Endodermal cell (in vitro differentiated cells): ENCODE results near the gene FLAD1. TPM values are rescaled to one million over a fixed set of nuclear protein-coding genes. Genes with fewer than 3 reads are reported as not detected.

Experiments used
- DNase-seq: peaks from one replicate; pipeline ENCODE4 v3.0.0-alpha.2; 2017
- H3K27ac ChIP-seq: 2 replicates; pipeline ENCODE4 v1.5.1; 2013; ENCODE audit warnings: mild to moderate bottlenecking, low read depth, low read length, moderate library complexity
- H3K27me3 ChIP-seq: 2 replicates; pipeline ENCODE4 v1.6.1; 2013; ENCODE audit warnings: mild to moderate bottlenecking, low read length, moderate library complexity; ENCODE audit not compliant: insufficient read depth, control insufficient read depth, poor library complexity, severe bottlenecking
- H3K36me3 ChIP-seq: 2 replicates; pipeline ENCODE4 v1.7.0; 2013; ENCODE audit warnings: mild to moderate bottlenecking, low read length, moderate library complexity; ENCODE audit not compliant: control insufficient read depth, insufficient read depth
- H3K4me1 ChIP-seq: one replicate; pipeline ENCODE4 v1.7.0; 2013; ENCODE audit warnings: low read length; ENCODE audit not compliant: control insufficient read depth, insufficient read depth
- H3K4me3 ChIP-seq: 2 replicates; pipeline ENCODE4 v1.5.1; 2013; ENCODE audit warnings: mild to moderate bottlenecking, low read length, moderate library complexity
- H3K9ac ChIP-seq: 2 replicates; pipeline ENCODE4 v1.6.1; 2013; ENCODE audit warnings: mild to moderate bottlenecking, low read length, moderate library complexity; ENCODE audit not compliant: poor library complexity, severe bottlenecking; ENCODE audit errors: extremely low read depth
- H3K9me3 ChIP-seq: 2 replicates; pipeline ENCODE4 v1.6.1; 2013; ENCODE audit warnings: mild to moderate bottlenecking, low read length, moderate library complexity; ENCODE audit not compliant: control insufficient read depth
- H3K27ac Mint-ChIP-seq: 2 replicates; pipeline ENCODE4 v1.8.0; 2020; ENCODE audit warnings: mixed read lengths
- H3K27me3 Mint-ChIP-seq: 2 replicates; pipeline ENCODE4 v1.8.0; 2021; ENCODE audit warnings: mild to moderate bottlenecking, mixed read lengths; ENCODE audit not compliant: insufficient read depth
- H3K36me3 Mint-ChIP-seq: 2 replicates; pipeline ENCODE4 v1.8.0; 2020; ENCODE audit warnings: low read depth, mixed read lengths
- H3K4me1 Mint-ChIP-seq: 2 replicates; pipeline ENCODE4 v1.8.0; 2020; ENCODE audit warnings: mixed read lengths
- H3K4me3 Mint-ChIP-seq: 2 replicates; pipeline ENCODE4 v1.8.0; 2020; ENCODE audit warnings: mild to moderate bottlenecking, moderate library complexity, mixed read lengths
- H3K9me3 Mint-ChIP-seq: 2 replicates; pipeline ENCODE4 v1.8.0; 2020; ENCODE audit warnings: mild to moderate bottlenecking, mixed read lengths
- WGBS, 2 experiments: methylation state at CpG; one replicate each; pipeline versions ENCODE4 v1.1.5 to v1.1.7; 2013; ENCODE audit warnings: missing lambda C conversion rate in 2 of 2, mixed read lengths in 1 of 2; ENCODE audit not compliant: insufficient coverage in 1 of 2, insufficient read length in 1 of 2; 5-methylcytosine and 5-hydroxymethylcytosine counted together
- total RNA-seq, 2 donors: library from RNA; stranded (reverse); fragmentation: NEBNext Ultra II Directional in 1 of 2; extraction: Animal tissue kit (Norgen Biotek cat#: 25700) in 1 of 2; gene quantifications; 2 replicates in 1 of 2; 3 replicates in 1 of 2; pipeline ENCODE4 v1.2.1, GENCODE V29; 2021
- TF ChIP-seq, protein P1 (sequence below): fragments of 200-600 bp; sonication (generic); conservative IDR thresholded peaks from 2 replicates; pipeline ENCODE4 v1.5.0; 2021; ENCODE audit warnings: antibody characterized with exemption, mild to moderate bottlenecking

Gene FLAD1
- total RNA-seq, 2 donors from 2014 or later: 61.9 to 65.0 TPM

DNA sequence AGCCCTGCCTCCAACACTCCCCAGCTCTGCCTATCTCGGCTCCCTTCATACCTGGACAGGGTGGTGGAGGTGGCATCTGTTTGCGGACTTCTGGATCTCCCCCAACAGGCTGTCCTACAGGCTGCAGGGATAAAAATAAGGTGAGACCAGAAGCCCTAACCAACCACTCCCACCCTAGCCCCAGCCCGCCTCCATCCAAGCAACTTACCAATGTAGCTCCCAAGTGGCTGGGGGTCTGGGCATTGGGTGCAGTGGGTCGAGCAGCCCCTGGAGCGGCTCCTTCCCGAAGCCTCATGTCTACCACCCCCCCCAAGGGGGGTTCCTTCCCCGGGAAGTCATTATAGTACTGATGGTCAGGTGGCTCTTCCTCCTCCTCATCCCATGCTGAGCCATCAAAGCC, 17.0 kb upstream of the FLAD1 start:
- H3K27me3 ChIP-seq: no peaks in the 10 kb centered on the region
- no peak overlapping the region for H3K27ac ChIP-seq
- no peaks in the 10 kb centered on the region for H3K9me3 ChIP-seq
- Mint-ChIP-seq H3K9me3 (no peaks in the 10 kb centered on the region), H3K27ac (no peak overlapping the region), H3K36me3 (peaks cover 52% of the 10 kb centered on the region), H3K27me3 (no peaks in the 10 kb centered on the region), H3K4me1 (peaks cover 30% of the 10 kb centered on the region), H3K4me3 (no peak overlapping the region)
- no peaks in the 10 kb centered on the region for H3K4me1 ChIP-seq
- no peak overlapping the region for H3K4me3 ChIP-seq
- no peak overlapping the region for H3K9ac ChIP-seq
- DNase-seq: no peak
- peaks cover 63% of the 10 kb centered on the region for H3K36me3 ChIP-seq
- TF ChIP-seq, protein P1, sequence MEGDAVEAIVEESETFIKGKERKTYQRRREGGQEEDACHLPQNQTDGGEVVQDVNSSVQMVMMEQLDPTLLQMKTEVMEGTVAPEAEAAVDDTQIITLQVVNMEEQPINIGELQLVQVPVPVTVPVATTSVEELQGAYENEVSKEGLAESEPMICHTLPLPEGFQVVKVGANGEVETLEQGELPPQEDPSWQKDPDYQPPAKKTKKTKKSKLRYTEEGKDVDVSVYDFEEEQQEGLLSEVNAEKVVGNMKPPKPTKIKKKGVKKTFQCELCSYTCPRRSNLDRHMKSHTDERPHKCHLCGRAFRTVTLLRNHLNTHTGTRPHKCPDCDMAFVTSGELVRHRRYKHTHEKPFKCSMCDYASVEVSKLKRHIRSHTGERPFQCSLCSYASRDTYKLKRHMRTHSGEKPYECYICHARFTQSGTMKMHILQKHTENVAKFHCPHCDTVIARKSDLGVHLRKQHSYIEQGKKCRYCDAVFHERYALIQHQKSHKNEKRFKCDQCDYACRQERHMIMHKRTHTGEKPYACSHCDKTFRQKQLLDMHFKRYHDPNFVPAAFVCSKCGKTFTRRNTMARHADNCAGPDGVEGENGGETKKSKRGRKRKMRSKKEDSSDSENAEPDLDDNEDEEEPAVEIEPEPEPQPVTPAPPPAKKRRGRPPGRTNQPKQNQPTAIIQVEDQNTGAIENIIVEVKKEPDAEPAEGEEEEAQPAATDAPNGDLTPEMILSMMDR: no peak
- WGBS, 2 experiments: 99% methylated on average over 6 of the region's 7 CpGs; no CpG with 5 or more reads in 1 of the 2 experiments

GRCh38 chr1:154967331-154967950, 15.7 kb upstream of the FLAD1 start:
- no peak overlapping the region for H3K9ac ChIP-seq

DNA sequence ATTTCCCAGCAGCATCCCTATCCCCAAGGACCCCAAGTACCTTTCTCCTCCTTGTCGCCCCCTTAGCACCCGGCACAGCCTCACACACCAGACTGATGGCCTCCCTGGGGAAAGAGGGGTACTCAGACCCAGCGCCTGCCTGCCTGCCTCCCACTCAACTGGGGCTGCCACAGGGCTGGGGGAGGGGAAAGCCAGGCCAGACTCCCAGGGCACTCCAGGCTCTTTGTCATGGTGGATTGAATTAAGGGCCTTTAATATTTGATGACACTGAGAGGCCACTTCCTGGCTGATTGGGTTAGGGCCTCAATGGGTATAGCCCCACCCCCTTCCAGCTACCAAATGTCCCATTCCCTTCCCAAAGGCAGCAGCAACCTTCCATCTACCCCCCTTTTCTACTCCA, 14.4 kb upstream of the FLAD1 start:
- Histone ChIP-seq H3K36me3 (peaks cover 48% of the 10 kb centered on the region), H3K9ac (peak overlapping the region; percentile 39), H3K4me1 (peaks cover 3% of the 10 kb centered on the region), H3K4me3 (peak overlapping the region; percentile 91), H3K9me3 (no peaks in the 10 kb centered on the region), H3K27me3 (no peaks in the 10 kb centered on the region), H3K27ac (peak overlapping the region; percentile 11)
- H3K36me3 Mint-ChIP-seq: peaks cover 47% of the 10 kb centered on the region
- no peaks in the 10 kb centered on the region for H3K27me3 Mint-ChIP-seq
- WGBS, 2 experiments: 89% methylated on average over 3 of the region's 3 CpGs; no CpG with 5 or more reads in 1 of the 2 experiments
- H3K4me1 Mint-ChIP-seq: peaks cover 37% of the 10 kb centered on the region
- peak overlapping the region; percentile 85 for H3K27ac Mint-ChIP-seq
- DNase-seq: no peak
- H3K4me3 Mint-ChIP-seq: no peak overlapping the region
- TF ChIP-seq, protein P1: no peak
- no peaks in the 10 kb centered on the region for H3K9me3 Mint-ChIP-seq

More at GRCh38 chr1:154967331-154967950, 15.7 kb upstream of the FLAD1 start:
- no peak overlapping the region for H3K27ac Mint-ChIP-seq
- H3K36me3 ChIP-seq: peaks cover 60% of the 10 kb centered on the region
- no peak overlapping the region for H3K4me3 Mint-ChIP-seq
- no peak overlapping the region for H3K27ac ChIP-seq
- TF ChIP-seq, protein P1: no peak
- no peaks in the 10 kb centered on the region for H3K27me3 Mint-ChIP-seq
- DNase-seq: no peak
- H3K36me3 Mint-ChIP-seq: peaks cover 52% of the 10 kb centered on the region
- H3K4me1 Mint-ChIP-seq: peaks cover 37% of the 10 kb centered on the region
- H3K4me1 ChIP-seq: peaks cover 3% of the 10 kb centered on the region
- no peaks in the 10 kb centered on the region for H3K9me3 Mint-ChIP-seq
- no peaks in the 10 kb centered on the region for H3K27me3 ChIP-seq
- WGBS, 2 experiments: 96 to 98% methylated on average over 4 to 5 of the region's 5 CpGs
- H3K9me3 ChIP-seq: no peaks in the 10 kb centered on the region
- peak overlapping the region; percentile 91 for H3K4me3 ChIP-seq
